Endothelial cell (in vitro differentiated cells): ENCODE results near the gene VSIR. TPM values are rescaled to one million over a fixed set of nuclear protein-coding genes. Genes with fewer than 3 reads are reported as not detected.
A peak's percentile ranks its signal among the peaks of the same experiment; 100 is the strongest.

ENCODE experiments used
- DNase-seq: peaks from one replicate; pipeline ENCODE4 v3.0.0; 2021; ENCODE audit warnings: low spot score
- H3K27ac Mint-ChIP-seq: one replicate; pipeline ENCODE4 v1.8.0; 2021; ENCODE audit warnings: mixed read lengths, inconsistent platforms; ENCODE audit not compliant: unreplicated experiment
- H3K27me3 Mint-ChIP-seq: one replicate; pipeline ENCODE4 v1.8.0; 2021; ENCODE audit warnings: mild to moderate bottlenecking, moderate library complexity, mixed read lengths, inconsistent platforms; ENCODE audit not compliant: unreplicated experiment
- H3K36me3 Mint-ChIP-seq: one replicate; pipeline ENCODE4 v1.8.0; 2021; ENCODE audit warnings: mild to moderate bottlenecking, low read depth, mixed read lengths, inconsistent platforms; ENCODE audit not compliant: unreplicated experiment
- H3K4me1 Mint-ChIP-seq: one replicate; pipeline ENCODE4 v1.8.0; 2021; ENCODE audit warnings: mild to moderate bottlenecking, mixed read lengths, inconsistent platforms; ENCODE audit not compliant: unreplicated experiment
- H3K4me3 Mint-ChIP-seq: one replicate; pipeline ENCODE4 v1.8.0; 2021; ENCODE audit warnings: mild to moderate bottlenecking, mixed read lengths, inconsistent platforms; ENCODE audit not compliant: unreplicated experiment
- H3K9me3 Mint-ChIP-seq: one replicate; pipeline ENCODE4 v1.8.0; 2021; ENCODE audit warnings: mixed read lengths, inconsistent platforms; ENCODE audit not compliant: unreplicated experiment
- CTCF ChIP-seq: fragments of 200-600 bp; sonication (generic); IDR thresholded peaks from one replicate; pipeline ENCODE4 v1.5.0; 2021; ENCODE audit warnings: antibody characterized with exemption; ENCODE audit not compliant: unreplicated experiment
- total RNA-seq: library from RNA; stranded (reverse); fragmentation: NEBNext Ultra II Directional; extraction: Animal tissue kit (Norgen Biotek cat#: 25700); gene quantifications from one replicate; pipeline ENCODE4 v1.2.1, GENCODE V29; 2021; ENCODE audit not compliant: unreplicated experiment

Gene VSIR
- total RNA-seq, 1 donor from 2014 or later: 86.1 TPM

- DNase-seq: no peak
- no peak overlapping the region for H3K27ac Mint-ChIP-seq
These were observed 48.1 kb downstream of the VSIR start for GRCh38 chr10:71725249-71725648.

GRCh38 chr10:71724539-71724938 is 48.8 kb downstream of the VSIR start:
- H3K27ac Mint-ChIP-seq: no peak overlapping the region
- no peak for DNase-seq
- H3K4me3 Mint-ChIP-seq: no peak overlapping the region
- H3K9me3 Mint-ChIP-seq: no peaks in the 10 kb centered on the region
- no peak for TF ChIP-seq CTCF
- H3K4me1 Mint-ChIP-seq: peaks cover 25% of the 10 kb centered on the region
- H3K27me3 Mint-ChIP-seq: peaks cover 8% of the 10 kb centered on the region
- H3K36me3 Mint-ChIP-seq: peaks cover 4% of the 10 kb centered on the region

More at GRCh38 chr10:71725249-71725648, 48.1 kb downstream of the VSIR start:
- Mint-ChIP-seq H3K36me3 (peaks cover 4% of the 10 kb centered on the region), H3K4me1 (peaks cover 25% of the 10 kb centered on the region), H3K9me3 (no peaks in the 10 kb centered on the region), H3K27me3 (peaks cover 8% of the 10 kb centered on the region), H3K4me3 (no peak overlapping the region)
- no peak for TF ChIP-seq CTCF

GRCh38 chr10:71723311-71723710 is 50.0 kb downstream of the VSIR start:
- Mint-ChIP-seq H3K9me3 (no peaks in the 10 kb centered on the region), H3K27me3 (peaks cover 10% of the 10 kb centered on the region), H3K4me1 (peaks cover 25% of the 10 kb centered on the region), H3K27ac (no peak overlapping the region), H3K4me3 (no peak overlapping the region), H3K36me3 (peaks cover 4% of the 10 kb centered on the region)
- DNase-seq: no peak
- no peak for TF ChIP-seq CTCF

GRCh38 chr10:71722849-71723248 is 50.5 kb downstream of the VSIR start:
- Mint-ChIP-seq H3K4me1 (peaks cover 24% of the 10 kb centered on the region), H3K36me3 (peaks cover 4% of the 10 kb centered on the region), H3K4me3 (peak overlapping the region; percentile 47), H3K27me3 (peaks cover 10% of the 10 kb centered on the region), H3K27ac (no peak overlapping the region), H3K9me3 (no peaks in the 10 kb centered on the region)
- no peak for TF ChIP-seq CTCF
- DNase-seq: no peak

GRCh38 chr10:71721313-71721712 is 52.0 kb downstream of the VSIR start:
- H3K27ac Mint-ChIP-seq: no peak overlapping the region
- no peak for DNase-seq
- H3K27me3 Mint-ChIP-seq: peaks cover 16% of the 10 kb centered on the region
- peaks cover 4% of the 10 kb centered on the region for H3K36me3 Mint-ChIP-seq
- H3K4me3 Mint-ChIP-seq: no peak overlapping the region
- H3K9me3 Mint-ChIP-seq: no peaks in the 10 kb centered on the region
- TF ChIP-seq CTCF: no peak
- peaks cover 18% of the 10 kb centered on the region for H3K4me1 Mint-ChIP-seq
